ENCODE measurements around the gene RPL37. TPM values are rescaled to one million over a fixed set of nuclear protein-coding genes. Genes with fewer than 3 reads are reported as not detected.

The RPL37 gene
- total and polyA plus RNA-seq, 4 donors, result 40.5 to 1,326 (median 722) TPM

- Histone ChIP-seq H3K9me3 (ENCODE audit: control insufficient read depth in 4 of 4, low read length in 3 of 4) (no peaks in the 10 kb centered on the region), H3K27ac (ENCODE audit: low read depth in 1 of 2, low read length in 2 of 2) (peak within 1 kb of the TSS; percentile 60 to 70), H3K4me1 (ENCODE audit: control insufficient read depth in 4 of 4, insufficient read depth in 4 of 4, low read length in 3 of 4) (peaks cover 0 to 4% (median 0%) of the 10 kb centered on the region in 4 donors), H3K9ac (ENCODE audit: low read depth in 1 of 2, low read length in 2 of 2) (peak within 1 kb of the TSS; percentile 58 to 92), H3K27me3 (ENCODE audit: control insufficient read depth in 4 of 4, insufficient read depth in 4 of 4, low read length in 3 of 4) (no peaks in the 10 kb centered on the region), H3K4me3 (ENCODE audit: low read depth in 1 of 3, low read length in 3 of 3) (peak within 1 kb of the TSS; percentile 37 to 76 (median 59)), H3K36me3 (ENCODE audit: control insufficient read depth in 4 of 4, insufficient read depth in 3 of 4, low read depth in 1 of 4, low read length in 3 of 4) (no peaks in the 10 kb centered on the region)
- TF ChIP-seq ATF3 (IDR thresholded peaks at IDR 0.05) (no peak), RXRA (IDR thresholded peaks at IDR 0.05) (no peak), JUND (IDR thresholded peaks at IDR 0.05) (peak in 1 of 2 donors; percentile 10), FOXA2 (IDR thresholded peaks at IDR 0.05) (no peak), HNF4G (IDR thresholded peaks at IDR 0.05) (no peak), GABPA (IDR thresholded peaks at IDR 0.05 in 1 of 2, conservative IDR thresholded peaks at IDR 0.05 in 1 of 2) (peak in 1 of 2 donors; percentile 30), CTCF (IDR thresholded peaks at IDR 0.05; ENCODE audit: low read depth, low read length, missing input control) (no peak), SP1 (IDR thresholded peaks at IDR 0.05) (peak; percentile 22), RAD21 (IDR thresholded peaks at IDR 0.05) (peak in 1 of 2 donors; percentile 15), MAX (IDR thresholded peaks at IDR 0.05) (no peak), REST (IDR thresholded peaks at IDR 0.05) (no peak), TAF1 (conservative IDR thresholded peaks at IDR 0.05) (peak; percentile 17), HNF4A (conservative IDR thresholded peaks at IDR 0.05) (no peak), FOXA1 (IDR thresholded peaks at IDR 0.05) (no peak), EGR1 (IDR thresholded peaks at IDR 0.05; ENCODE audit: low read depth in 2 of 2) (no peak), NR2F2 (IDR thresholded peaks at IDR 0.05) (no peak), YY1 (IDR thresholded peaks at IDR 0.05) (peak; percentile 89)
- TF ChIP-seq, protein P1, sequence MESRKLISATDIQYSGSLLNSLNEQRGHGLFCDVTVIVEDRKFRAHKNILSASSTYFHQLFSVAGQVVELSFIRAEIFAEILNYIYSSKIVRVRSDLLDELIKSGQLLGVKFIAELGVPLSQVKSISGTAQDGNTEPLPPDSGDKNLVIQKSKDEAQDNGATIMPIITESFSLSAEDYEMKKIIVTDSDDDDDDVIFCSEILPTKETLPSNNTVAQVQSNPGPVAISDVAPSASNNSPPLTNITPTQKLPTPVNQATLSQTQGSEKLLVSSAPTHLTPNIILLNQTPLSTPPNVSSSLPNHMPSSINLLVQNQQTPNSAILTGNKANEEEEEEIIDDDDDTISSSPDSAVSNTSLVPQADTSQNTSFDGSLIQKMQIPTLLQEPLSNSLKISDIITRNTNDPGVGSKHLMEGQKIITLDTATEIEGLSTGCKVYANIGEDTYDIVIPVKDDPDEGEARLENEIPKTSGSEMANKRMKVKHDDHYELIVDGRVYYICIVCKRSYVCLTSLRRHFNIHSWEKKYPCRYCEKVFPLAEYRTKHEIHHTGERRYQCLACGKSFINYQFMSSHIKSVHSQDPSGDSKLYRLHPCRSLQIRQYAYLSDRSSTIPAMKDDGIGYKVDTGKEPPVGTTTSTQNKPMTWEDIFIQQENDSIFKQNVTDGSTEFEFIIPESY (IDR thresholded peaks at IDR 0.05), result no peak
- WGBS, result 38% methylated on average over 9 of the region's 9 CpGs
- no peak for DNase-seq (ENCODE audit: low spot score)
These were observed 6.2 kb upstream of the RPL37 start, which contains the start of gene CARD6 for GRCh38 chr5:40841068-40841805. Gene CARD6 (plus strand): TSS chr5:40841367. CDS start chr5:40841383, 16 bp downstream.

Measured in liver (tissue), 9 donors.